Neural crest cell (in vitro differentiated cells): ENCODE results near the gene EIF2S1. TPM values are rescaled to one million over a fixed set of nuclear protein-coding genes. Genes with fewer than 3 reads are reported as not detected.

Experiments used
- DNase-seq: peaks from one replicate; pipeline ENCODE4 v3.0.0; 2021; ENCODE audit warnings: low read depth, mixed read lengths, low spot score
- H3K27ac Mint-ChIP-seq: one replicate; pipeline ENCODE4 v1.8.0; 2021; ENCODE audit warnings: mild to moderate bottlenecking, mixed read lengths; ENCODE audit not compliant: unreplicated experiment
- H3K27me3 Mint-ChIP-seq: 2 replicates; pipeline ENCODE4 v1.8.0; 2021; ENCODE audit warnings: low read depth, mild to moderate bottlenecking, mixed read lengths
- H3K36me3 Mint-ChIP-seq: 2 replicates; pipeline ENCODE4 v1.8.0; 2021; ENCODE audit warnings: low read depth, mild to moderate bottlenecking, mixed read lengths
- H3K4me1 Mint-ChIP-seq: 2 replicates; pipeline ENCODE4 v1.8.0; 2021; ENCODE audit warnings: mixed read lengths
- H3K4me3 Mint-ChIP-seq: one replicate; pipeline ENCODE4 v1.8.0; 2021; ENCODE audit warnings: mild to moderate bottlenecking, mixed read lengths
- H3K9me3 Mint-ChIP-seq: 2 replicates; pipeline ENCODE4 v1.8.0; 2021; ENCODE audit warnings: mixed read lengths
- CTCF ChIP-seq: fragments of 200-600 bp; sonication (generic); conservative IDR thresholded peaks from 2 replicates; pipeline ENCODE4 v1.5.0; 2021; ENCODE audit warnings: antibody characterized with exemption, mild to moderate bottlenecking
- total RNA-seq: library from RNA; stranded (reverse); gene quantifications from 2 replicates; pipeline ENCODE4 v1.2.1, GENCODE V29; 2021

EIF2S1 gene
- total RNA-seq, 1 donor from 2014 or later = 115 TPM

- Mint-ChIP-seq H3K27ac (no peak overlapping the region), H3K4me3 (no peak overlapping the region), H3K4me1 (no peaks in the 10 kb centered on the region), H3K36me3 (no peaks in the 10 kb centered on the region), H3K9me3 (no peaks in the 10 kb centered on the region), H3K27me3 (peaks cover 11% of the 10 kb centered on the region)
- no peak for DNase-seq
- TF ChIP-seq CTCF = no peak
Observed at GRCh38 chr14:67395086-67395875, 35.2 kb downstream of the EIF2S1 start.

- Mint-ChIP-seq H3K9me3 (no peaks in the 10 kb centered on the region), H3K27ac (no peak overlapping the region), H3K4me3 (no peak overlapping the region), H3K36me3 (no peaks in the 10 kb centered on the region), H3K27me3 (peaks cover 12% of the 10 kb centered on the region), H3K4me1 (no peaks in the 10 kb centered on the region)
- TF ChIP-seq CTCF = no peak
- no peak for DNase-seq
Observed at GRCh38 chr14:67395876-67396189, 35.7 kb downstream of the EIF2S1 start.

- Mint-ChIP-seq H3K27ac (no peak overlapping the region), H3K4me1 (no peaks in the 10 kb centered on the region), H3K36me3 (no peaks in the 10 kb centered on the region), H3K9me3 (no peaks in the 10 kb centered on the region), H3K4me3 (no peak overlapping the region), H3K27me3 (peaks cover 12% of the 10 kb centered on the region)
- DNase-seq = no peak
- no peak for TF ChIP-seq CTCF
Observed at GRCh38 chr14:67396381-67396970, 36.3 kb downstream of the EIF2S1 start.

GRCh38 chr14:67397536-67397935, 37.4 kb downstream of the EIF2S1 start:
- no peak overlapping the region for H3K4me3 Mint-ChIP-seq
- no peak for DNase-seq
- no peaks in the 10 kb centered on the region for H3K9me3 Mint-ChIP-seq
- TF ChIP-seq CTCF = no peak
- H3K36me3 Mint-ChIP-seq = no peaks in the 10 kb centered on the region
- H3K27ac Mint-ChIP-seq = no peak overlapping the region
- no peaks in the 10 kb centered on the region for H3K4me1 Mint-ChIP-seq
- peaks cover 12% of the 10 kb centered on the region for H3K27me3 Mint-ChIP-seq

GRCh38 chr14:67400434-67400833, 40.3 kb downstream of the EIF2S1 start:
- Mint-ChIP-seq H3K4me3 (no peak overlapping the region), H3K27ac (no peak overlapping the region), H3K4me1 (no peaks in the 10 kb centered on the region), H3K9me3 (peaks cover 2% of the 10 kb centered on the region), H3K36me3 (no peaks in the 10 kb centered on the region), H3K27me3 (peaks cover 12% of the 10 kb centered on the region)
- TF ChIP-seq CTCF = no peak
- no peak for DNase-seq
